Femur (tissue), 1 donor: Measurements from ENCODE around the gene SPATA9.
A peak's percentile ranks its signal among the peaks of the same experiment; 100 is the strongest.

ENCODE experiments used
- DNase-seq: peaks from one replicate; pipeline ENCODE4 v3.0.0-alpha.2; 2017

The SPATA9 gene

DNA sequence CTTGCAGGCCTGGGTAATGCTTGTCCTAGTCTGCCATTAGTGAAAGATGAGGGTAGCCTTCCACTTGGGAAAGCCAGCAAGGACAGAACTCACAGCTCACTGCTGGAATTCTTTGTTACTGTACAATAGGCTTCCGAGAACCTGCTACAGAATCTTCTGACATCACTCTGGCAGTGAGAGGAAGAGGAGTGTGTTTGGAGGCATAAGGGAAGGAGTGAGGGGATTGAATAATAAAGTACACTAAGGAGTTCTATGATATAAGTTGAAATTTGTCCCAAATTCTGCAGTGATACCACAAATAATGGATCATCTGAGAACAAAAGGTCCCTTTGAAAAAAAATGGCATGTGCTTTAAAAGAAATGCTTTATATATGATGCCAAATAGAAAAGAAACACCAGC lies at the start of gene SPATA9:
Gene SPATA9, minus strand, starts transcription at position 101 of the 400 bp plus-strand sequence. CDS start 137 bp downstream, outside the sequence.
- DNase-seq: no peak

DNA sequence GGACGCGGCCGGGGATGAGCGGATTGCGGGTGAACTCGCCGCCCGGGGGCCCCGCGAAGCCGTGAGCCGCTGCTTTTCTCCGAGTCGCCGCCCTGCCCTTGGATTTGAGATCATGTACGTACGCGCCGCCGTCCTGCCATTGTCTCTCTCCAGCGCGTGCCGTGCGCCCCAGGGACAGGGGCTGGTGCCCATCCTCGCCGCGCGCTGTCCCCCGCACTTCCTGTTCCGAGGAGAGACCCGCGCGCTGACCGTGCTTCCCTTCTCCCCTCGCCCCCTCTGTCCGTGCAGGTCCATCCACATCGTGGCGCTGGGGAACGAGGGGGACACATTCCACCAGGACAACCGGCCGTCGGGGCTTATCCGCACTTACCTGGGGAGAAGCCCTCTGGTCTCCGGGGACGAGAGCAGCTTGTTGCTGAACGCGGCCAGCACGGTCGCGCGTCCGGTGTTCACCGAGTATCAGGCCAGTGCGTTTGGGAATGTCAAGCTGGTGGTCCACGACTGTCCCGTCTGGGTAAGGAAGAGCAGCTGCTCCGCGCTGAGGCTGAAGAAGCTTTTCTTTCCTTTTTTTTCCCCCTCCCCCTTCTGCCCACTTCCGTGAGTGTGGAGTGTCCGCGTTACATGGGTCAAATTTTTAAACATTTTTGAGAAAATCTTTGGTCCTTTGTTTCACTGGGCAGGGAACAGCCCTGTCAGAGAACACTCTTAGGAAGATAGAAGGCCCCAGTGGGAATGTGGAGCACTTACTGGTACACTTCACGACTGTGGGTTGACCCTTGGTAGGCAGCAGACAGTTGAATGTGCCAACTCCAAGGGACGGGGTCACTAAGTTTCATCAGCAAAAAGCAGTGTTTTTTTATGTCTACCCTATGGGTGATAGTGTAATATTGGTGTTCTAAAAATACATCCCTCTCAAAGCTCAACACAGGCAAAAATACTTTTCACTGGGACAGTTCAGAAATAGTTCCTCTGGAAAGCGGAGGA lies 49.1 kb upstream of the SPATA9 start:
- DNase-seq: peak; percentile 68

- peak; percentile 97 for DNase-seq
Measured at GRCh38 chr5:95730730-95731570, 48.2 kb upstream of the SPATA9 start, which contains the start of gene RHOBTB3. RHOBTB3 (plus strand) TSS chr5:95731336; CDS start chr5:95731683, 347 bp downstream.

DNA sequence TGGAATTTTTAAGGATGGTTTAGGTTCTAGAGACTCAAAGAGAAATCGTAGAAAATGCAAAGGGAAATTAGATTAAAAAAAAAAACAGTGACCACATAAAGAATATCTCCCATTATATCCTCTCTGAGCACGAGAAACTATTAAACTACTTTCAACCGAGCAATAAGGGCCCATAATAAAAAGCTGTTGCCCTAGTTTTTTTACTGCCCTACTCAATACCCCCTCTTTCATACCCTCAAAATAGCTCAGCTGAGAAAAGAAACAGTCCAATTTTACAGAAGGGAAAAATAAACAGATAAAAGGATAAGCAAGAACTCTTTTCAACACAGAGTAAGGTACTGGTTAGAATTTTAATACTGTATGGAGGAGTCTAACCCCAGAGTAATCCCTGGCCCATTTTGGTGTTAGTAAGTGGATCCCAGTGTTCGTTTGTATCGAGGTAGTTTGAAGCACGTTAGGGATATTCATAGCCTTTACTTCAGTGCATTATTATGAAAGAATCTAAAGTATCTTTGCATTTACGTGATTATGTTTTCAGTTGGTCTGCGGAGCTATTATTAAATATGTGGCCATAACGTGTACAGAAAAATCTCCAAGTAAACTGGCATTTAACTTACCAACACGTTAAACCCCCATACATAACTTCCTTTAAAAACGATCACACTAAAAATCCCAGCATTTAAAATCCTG lies 47.4 kb upstream of the SPATA9 start:
- DNase-seq: no peak

DNA sequence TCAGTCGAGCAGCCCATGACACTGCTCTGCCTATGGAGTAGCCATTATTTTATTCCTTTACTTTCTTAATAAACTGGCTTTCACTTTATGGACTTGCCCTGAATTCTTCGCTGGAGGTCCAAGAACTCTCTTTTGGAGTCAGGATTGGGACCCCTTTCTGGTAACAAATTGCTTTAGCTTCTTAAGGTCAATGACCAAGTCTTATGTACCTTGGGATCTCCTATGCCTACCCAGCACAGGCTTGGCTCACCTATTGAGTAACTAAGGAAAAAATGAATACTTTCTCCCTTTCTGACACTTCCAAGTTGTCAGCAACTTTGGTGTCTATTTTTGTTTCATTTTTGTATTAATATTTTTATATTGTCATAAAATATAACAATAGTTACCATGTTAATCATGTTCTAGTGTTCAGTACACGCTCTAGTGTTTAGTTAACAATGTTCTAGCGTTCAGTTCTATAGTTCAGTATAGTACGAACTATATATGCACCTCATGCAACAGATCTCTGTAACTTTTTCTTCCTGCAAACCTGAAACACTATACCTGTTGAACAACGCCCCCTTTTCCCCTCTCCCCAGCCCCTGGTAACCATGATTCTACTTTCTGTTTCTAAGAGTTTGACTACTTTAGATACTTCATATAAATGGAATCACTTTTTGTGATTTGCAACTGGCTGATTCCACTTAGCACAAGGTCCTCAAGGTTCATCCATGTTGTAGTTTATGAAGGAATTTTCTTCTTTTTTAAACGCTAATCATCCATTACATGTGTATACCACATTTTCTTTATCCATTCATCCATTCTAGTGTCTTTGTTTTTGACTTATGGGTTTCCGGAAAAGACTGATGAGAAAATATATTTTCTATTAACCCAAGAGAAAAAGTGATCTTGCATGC lies 46.6 kb upstream of the SPATA9 start:
- no peak for DNase-seq

DNA sequence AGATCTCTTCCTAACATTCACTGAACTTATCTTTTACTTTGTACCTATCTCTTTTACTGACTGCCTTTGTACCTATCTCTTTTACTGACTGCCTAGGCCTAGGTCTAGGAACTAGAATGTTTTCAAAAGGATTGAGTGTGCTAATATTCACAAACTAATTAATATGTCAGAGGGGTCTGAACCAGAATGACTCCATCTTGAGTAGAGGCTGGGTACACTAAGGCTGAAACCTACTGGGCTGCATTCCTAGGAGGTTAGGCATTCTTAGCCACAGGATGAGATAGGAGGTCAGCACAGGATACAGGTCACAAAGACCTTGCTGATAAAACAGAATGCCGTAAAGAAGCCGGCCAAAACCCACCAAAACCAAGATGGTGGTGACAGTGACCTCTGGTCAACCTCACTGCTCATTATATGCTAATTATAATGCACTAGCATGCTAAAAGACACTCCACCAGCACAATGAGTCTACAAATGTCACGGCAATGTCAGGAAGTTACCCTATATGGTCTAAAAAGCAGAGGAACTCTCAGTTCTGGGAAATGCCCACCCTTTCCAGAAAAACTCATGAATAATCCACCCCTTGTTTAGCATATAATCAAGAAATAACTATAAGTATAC lies 45.8 kb upstream of the SPATA9 start:
- DNase-seq: no peak

- no peak for DNase-seq
Measured at GRCh38 chr5:95727764-95728191, 45.0 kb upstream of the SPATA9 start.

GRCh38 chr5:95726811-95727763 lies 44.3 kb upstream of the SPATA9 start:
- DNase-seq: no peak

GRCh38 chr5:95725937-95726810 lies 43.4 kb upstream of the SPATA9 start:
- DNase-seq: no peak

- DNase-seq: no peak
Measured at GRCh38 chr5:95725071-95725820, 42.5 kb upstream of the SPATA9 start.

DNA sequence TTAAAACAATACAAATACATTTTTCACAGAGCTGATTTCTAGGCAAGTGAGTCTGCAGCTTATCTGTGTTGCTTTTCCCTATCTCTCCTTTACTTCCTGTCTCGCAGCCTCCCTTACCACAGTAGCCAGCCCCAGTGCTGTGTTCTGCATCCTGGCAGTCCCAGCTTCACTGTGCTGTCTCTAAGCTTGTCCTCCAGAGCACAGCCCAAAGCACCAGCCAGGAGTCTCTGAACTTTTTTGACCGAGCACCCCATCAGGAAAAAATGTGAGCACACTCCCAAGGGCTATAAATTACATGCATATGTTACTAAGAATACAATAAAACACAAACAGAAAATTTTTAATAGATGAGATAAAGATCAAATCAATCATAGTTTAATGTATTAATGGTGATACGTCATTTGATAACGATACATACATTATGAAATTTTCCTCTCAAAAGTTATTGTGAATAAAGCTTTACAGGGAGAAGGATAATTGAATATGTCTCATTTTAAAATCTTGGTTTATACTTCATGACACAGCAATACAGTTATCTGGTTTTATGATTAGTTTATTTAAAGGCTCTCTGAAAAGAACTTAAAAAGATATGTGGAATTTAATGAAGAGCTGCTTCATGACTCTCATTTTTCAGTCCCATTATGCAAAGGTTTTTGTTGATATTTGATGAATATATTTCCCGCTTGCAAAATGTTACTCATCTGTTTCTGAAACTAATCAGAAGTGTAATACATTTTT lies 41.0 kb upstream of the SPATA9 start:
- DNase-seq: no peak

GRCh38 chr5:95721582-95722295 lies 38.9 kb upstream of the SPATA9 start:
- DNase-seq: no peak

DNA sequence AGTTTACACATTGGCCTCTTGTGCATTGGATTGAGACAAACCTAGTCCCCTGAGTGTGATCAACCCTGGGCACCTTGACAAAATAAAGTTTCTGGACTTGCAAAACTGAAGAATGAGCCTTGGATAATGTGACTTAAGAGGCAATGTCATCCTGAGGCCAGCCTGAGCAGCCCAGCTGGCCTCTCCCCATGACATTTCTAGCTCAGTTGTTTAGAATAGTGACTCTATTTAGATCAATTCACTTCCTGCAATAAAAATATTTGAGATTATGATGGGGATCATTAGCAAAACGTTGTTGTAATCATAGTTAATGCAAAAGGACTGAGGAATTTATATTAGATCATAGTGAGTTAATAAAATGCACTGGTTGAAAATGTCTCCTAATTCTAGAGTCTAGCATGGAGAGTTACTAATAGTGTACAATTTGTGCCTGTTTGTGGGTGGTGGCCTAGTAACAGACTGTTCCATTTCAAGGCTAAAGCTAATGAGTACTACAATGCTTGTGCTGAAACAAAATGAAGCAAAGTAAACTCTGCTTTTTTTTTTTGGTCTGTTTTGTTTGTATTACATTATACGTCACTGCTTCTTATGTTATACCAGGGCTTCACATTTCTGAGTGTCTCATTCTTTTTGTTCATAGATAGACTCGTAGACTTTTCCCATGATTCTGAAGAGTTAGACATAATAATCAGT lies 37.4 kb upstream of the SPATA9 start:
- DNase-seq: no peak

GRCh38 chr5:95718738-95719137 lies 35.9 kb upstream of the SPATA9 start:
- DNase-seq: no peak

DNA sequence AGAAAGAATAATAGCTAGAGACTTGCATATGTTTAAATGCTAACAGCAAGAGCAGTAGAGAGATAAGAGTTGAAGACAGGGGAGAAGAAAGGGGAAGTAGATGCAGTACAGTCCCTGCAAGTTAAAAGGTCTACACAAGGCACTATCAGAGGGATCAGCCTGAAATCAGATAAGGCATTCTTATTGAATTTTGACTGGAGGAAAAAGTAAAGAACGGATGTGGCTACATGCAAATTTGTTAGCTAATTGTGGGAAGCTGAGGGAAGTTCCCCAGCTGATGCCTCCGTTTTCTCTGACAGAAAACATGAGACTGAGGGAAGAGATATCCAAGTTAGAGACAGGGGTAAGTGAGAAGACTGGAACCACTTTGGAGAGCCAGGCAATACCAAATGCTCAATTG lies 35.4 kb upstream of the SPATA9 start:
- DNase-seq: no peak

GRCh38 chr5:95717439-95717838 lies 34.6 kb upstream of the SPATA9 start:
- no peak for DNase-seq
